HEK293 (cell line): ENCODE measurements around the gene PKLR.

Experiments used
- CTCF ChIA-PET: fragments of 350-600 bp; formaldehyde crosslinking; extraction: SDS; loops from one replicate; lab custom pipeline; 2021; ENCODE audit warnings: antibody characterized with exemption; lab: Yijun Ruan, JAX
- POLR2A ChIA-PET: fragments of 300-600 bp; formaldehyde crosslinking; extraction: SDS; loops from one replicate; lab custom pipeline; 2020; ENCODE audit warnings: antibody characterized with exemption, inconsistent platforms; lab: Yijun Ruan, JAX
- H3K27ac ChIP-seq: fragments of 200-500 bp; sonication (Bioruptor generic); 2 replicates; pipeline ENCODE4 v1.5.1; 2014; ENCODE audit warnings: low read depth, low read length, control low read depth, inconsistent platforms; ENCODE audit errors: extremely low read depth
- H3K36me3 ChIP-seq, 2 experiments: fragments of 200-500 bp in 1 of 2; sonication (Bioruptor generic) in 1 of 2; 1 replicate in 1 of 2; 2 replicates in 1 of 2; pipeline ENCODE4 v1.5.1; 2014 to 2017; ENCODE audit warnings: inconsistent platforms in 2 of 2, low read length in 2 of 2; ENCODE audit not compliant: control insufficient read depth in 2 of 2, insufficient read depth in 1 of 2
- H3K4me1 ChIP-seq: fragments of 200-500 bp; sonication (Bioruptor generic); 2 replicates; pipeline ENCODE4 v1.5.1; 2014; ENCODE audit warnings: mild to moderate bottlenecking, low read length, inconsistent platforms; ENCODE audit not compliant: control insufficient read depth, insufficient read depth
- H3K4me3 ChIP-seq: 2 replicates; pipeline ENCODE4 v1.5.1; 2011; ENCODE audit warnings: low read depth, mild to moderate bottlenecking, control low read depth, low read length, moderate library complexity
- H3K9me3 ChIP-seq: fragments of 200-500 bp; sonication (Bioruptor generic); 2 replicates; pipeline ENCODE4 v1.5.1; 2014; ENCODE audit warnings: low read depth, low read length, inconsistent platforms; ENCODE audit not compliant: control insufficient read depth, insufficient read depth
- IKZF3 ChIP-seq: fragments of 450-650 bp; IDR thresholded peaks from 2 replicates; pipeline ENCODE4 v1.5.0; 2018; ENCODE audit warnings: missing biosample characterization, mild to moderate bottlenecking, missing genetic modification characterization, moderate library complexity
- OVOL3 ChIP-seq: fragments of 450-650 bp; formaldehyde crosslinking; IDR thresholded peaks from 2 replicates; pipeline ENCODE4 v1.5.1; 2016; ENCODE audit warnings: missing biosample characterization, missing genetic modification characterization
- PRDM2 ChIP-seq: fragments of 450-650 bp; formaldehyde crosslinking; IDR thresholded peaks from 2 replicates; pipeline ENCODE4 v1.5.1; 2016; ENCODE audit warnings: missing biosample characterization, missing genetic modification characterization, borderline replicate concordance
- ZBTB20 ChIP-seq: fragments of 450-650 bp; formaldehyde crosslinking; IDR thresholded peaks from 2 replicates; pipeline ENCODE4 v1.5.1; 2016; ENCODE audit warnings: missing biosample characterization, missing genetic modification characterization
- ZBTB48 ChIP-seq: fragments of 450-650 bp; formaldehyde crosslinking; IDR thresholded peaks from 2 replicates; pipeline ENCODE4 v1.5.1; 2016; ENCODE audit warnings: missing biosample characterization, missing genetic modification characterization
- ZIC2 ChIP-seq: fragments of 450-650 bp; formaldehyde crosslinking; IDR thresholded peaks from 2 replicates; pipeline ENCODE4 v1.5.1; 2016; ENCODE audit warnings: missing biosample characterization, missing genetic modification characterization
- ZNF184 ChIP-seq: fragments of 450-650 bp; IDR thresholded peaks from 2 replicates; pipeline ENCODE4 v1.5.1; 2018; ENCODE audit warnings: missing biosample characterization, mild to moderate bottlenecking, missing genetic modification characterization
- ZNF2 ChIP-seq: fragments of 450-650 bp; formaldehyde crosslinking; IDR thresholded peaks from 2 replicates; pipeline ENCODE4 v1.5.1; 2016; ENCODE audit warnings: missing biosample characterization, missing genetic modification characterization
- ZNF366 ChIP-seq: fragments of 450-650 bp; formaldehyde crosslinking; conservative IDR thresholded peaks from 2 replicates; pipeline ENCODE4 v1.5.1; 2016; ENCODE audit warnings: missing biosample characterization, missing genetic modification characterization
- ZNF501 ChIP-seq: fragments of 450-650 bp; formaldehyde crosslinking; IDR thresholded peaks from 2 replicates; pipeline ENCODE4 v1.5.1; 2016; ENCODE audit warnings: missing biosample characterization, missing genetic modification characterization
- ZNF629 ChIP-seq: fragments of 450-650 bp; formaldehyde crosslinking; IDR thresholded peaks from 2 replicates; pipeline ENCODE4 v1.5.1; 2017; ENCODE audit warnings: missing biosample characterization, missing genetic modification characterization
- TF ChIP-seq, protein P1 (sequence below): fragments of 450-650 bp; formaldehyde crosslinking; conservative IDR thresholded peaks from 2 replicates; pipeline ENCODE4 v1.5.1; 2016; ENCODE audit warnings: low read depth, missing biosample characterization, missing genetic modification characterization
- TF ChIP-seq, protein P2 (sequence below): fragments of 450-650 bp; formaldehyde crosslinking; IDR thresholded peaks from 2 replicates; pipeline ENCODE4 v1.5.1; 2016; ENCODE audit warnings: missing biosample characterization, missing genetic modification characterization
- TF ChIP-seq, protein P3 (sequence below): fragments of 450-650 bp; formaldehyde crosslinking; IDR thresholded peaks from 2 replicates; pipeline ENCODE4 v1.5.1; 2016; ENCODE audit warnings: missing biosample characterization, missing genetic modification characterization

The PKLR gene

GRCh38 chr1:155261493-155261851 is 39.8 kb downstream of the PKLR start:
- H3K4me3 ChIP-seq, result peak overlapping the region; percentile 91
- H3K9me3 ChIP-seq, result no peaks in the 10 kb centered on the region
- TF ChIP-seq ZNF184 (tag by site-specific recombination), result no peak
- TF ChIP-seq, protein P1, sequence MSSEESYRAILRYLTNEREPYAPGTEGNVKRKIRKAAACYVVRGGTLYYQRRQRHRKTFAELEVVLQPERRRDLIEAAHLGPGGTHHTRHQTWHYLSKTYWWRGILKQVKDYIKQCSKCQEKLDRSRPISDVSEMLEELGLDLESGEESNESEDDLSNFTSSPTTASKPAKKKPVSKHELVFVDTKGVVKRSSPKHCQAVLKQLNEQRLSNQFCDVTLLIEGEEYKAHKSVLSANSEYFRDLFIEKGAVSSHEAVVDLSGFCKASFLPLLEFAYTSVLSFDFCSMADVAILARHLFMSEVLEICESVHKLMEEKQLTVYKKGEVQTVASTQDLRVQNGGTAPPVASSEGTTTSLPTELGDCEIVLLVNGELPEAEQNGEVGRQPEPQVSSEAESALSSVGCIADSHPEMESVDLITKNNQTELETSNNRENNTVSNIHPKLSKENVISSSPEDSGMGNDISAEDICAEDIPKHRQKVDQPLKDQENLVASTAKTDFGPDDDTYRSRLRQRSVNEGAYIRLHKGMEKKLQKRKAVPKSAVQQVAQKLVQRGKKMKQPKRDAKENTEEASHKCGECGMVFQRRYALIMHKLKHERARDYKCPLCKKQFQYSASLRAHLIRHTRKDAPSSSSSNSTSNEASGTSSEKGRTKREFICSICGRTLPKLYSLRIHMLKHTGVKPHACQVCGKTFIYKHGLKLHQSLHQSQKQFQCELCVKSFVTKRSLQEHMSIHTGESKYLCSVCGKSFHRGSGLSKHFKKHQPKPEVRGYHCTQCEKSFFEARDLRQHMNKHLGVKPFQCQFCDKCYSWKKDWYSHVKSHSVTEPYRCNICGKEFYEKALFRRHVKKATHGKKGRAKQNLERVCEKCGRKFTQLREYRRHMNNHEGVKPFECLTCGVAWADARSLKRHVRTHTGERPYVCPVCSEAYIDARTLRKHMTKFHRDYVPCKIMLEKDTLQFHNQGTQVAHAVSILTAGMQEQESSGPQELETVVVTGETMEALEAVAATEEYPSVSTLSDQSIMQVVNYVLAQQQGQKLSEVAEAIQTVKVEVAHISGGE, result peak; percentile 79; the same call in 1 of the 2 replicates
- TF ChIP-seq, protein P2, sequence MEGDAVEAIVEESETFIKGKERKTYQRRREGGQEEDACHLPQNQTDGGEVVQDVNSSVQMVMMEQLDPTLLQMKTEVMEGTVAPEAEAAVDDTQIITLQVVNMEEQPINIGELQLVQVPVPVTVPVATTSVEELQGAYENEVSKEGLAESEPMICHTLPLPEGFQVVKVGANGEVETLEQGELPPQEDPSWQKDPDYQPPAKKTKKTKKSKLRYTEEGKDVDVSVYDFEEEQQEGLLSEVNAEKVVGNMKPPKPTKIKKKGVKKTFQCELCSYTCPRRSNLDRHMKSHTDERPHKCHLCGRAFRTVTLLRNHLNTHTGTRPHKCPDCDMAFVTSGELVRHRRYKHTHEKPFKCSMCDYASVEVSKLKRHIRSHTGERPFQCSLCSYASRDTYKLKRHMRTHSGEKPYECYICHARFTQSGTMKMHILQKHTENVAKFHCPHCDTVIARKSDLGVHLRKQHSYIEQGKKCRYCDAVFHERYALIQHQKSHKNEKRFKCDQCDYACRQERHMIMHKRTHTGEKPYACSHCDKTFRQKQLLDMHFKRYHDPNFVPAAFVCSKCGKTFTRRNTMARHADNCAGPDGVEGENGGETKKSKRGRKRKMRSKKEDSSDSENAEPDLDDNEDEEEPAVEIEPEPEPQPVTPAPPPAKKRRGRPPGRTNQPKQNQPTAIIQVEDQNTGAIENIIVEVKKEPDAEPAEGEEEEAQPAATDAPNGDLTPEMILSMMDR (tag by site-specific recombination), result peak; percentile 83
- no peak for TF ChIP-seq ZBTB20
- 0 out of 2 replicates have a peak, but pooled peaks have one; percentile 5 for TF ChIP-seq IKZF3
- TF ChIP-seq ZIC2 (tag by site-specific recombination), result peak; percentile 66
- no peak for TF ChIP-seq OVOL3 (tag by site-specific recombination)
- TF ChIP-seq PRDM2, result no peak
- no peak for TF ChIP-seq ZNF501 (tag by site-specific recombination)
- TF ChIP-seq, all 188 proteins: peak for 4
- H3K36me3 ChIP-seq, result peaks cover 8 to 74% of the 10 kb centered on the region in 2 experiments
- POLR2A ChIA-PET, result interaction anchor here (1.0 to 4.2 kb wide), 11 partner anchors 11 to 68 kb away, joined by 3 to 54 read pairs (median 6); partner anchors contain the start of gene CLK2
- peak overlapping the region; percentile 61; the same call in 1 of the 2 replicates for H3K27ac ChIP-seq
- no peaks in the 10 kb centered on the region for H3K4me1 ChIP-seq
- CTCF ChIA-PET, result interaction anchor here (1.0 to 6.2 kb wide), 3 partner anchors 11 to 83 kb away, joined by 5 to 91 read pairs (median 7); no protein-coding TSS in a partner anchor

DNA sequence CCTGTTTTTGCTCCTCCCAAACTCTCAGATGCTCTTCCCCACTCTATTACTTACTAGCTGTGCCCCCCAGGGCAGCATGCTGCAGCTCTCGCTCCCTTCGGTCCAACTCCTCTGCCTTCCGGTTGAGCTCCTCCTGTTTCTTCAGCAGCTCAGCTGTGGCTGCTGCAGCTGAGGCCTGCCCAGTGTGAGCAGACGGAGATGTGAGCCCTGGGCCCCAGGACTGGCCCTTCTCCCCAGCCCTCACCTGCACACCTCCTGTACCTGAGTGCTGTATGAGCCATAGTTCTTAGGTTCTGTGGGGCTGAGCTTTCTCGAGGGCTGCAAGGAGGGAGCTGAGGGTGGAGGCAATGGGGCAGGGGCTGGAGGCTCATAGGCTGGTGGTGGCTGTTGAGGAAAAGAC is 41.0 kb downstream of the PKLR start:
- CTCF ChIA-PET, result interaction anchor here (0.7 to 6.2 kb wide), 5 partner anchors 10 to 63 kb away, joined by 3 to 91 read pairs (median 3); no protein-coding TSS in a partner anchor
- Histone ChIP-seq H3K4me3 (no peak overlapping the region), H3K36me3 (peaks cover 4 to 69% of the 10 kb centered on the region in 2 experiments), H3K9me3 (no peaks in the 10 kb centered on the region), H3K27ac (no peak overlapping the region), H3K4me1 (no peaks in the 10 kb centered on the region)
- TF ChIP-seq ZNF366 (no peak), ZBTB48 (tag by site-specific recombination) (no peak), ZNF2 (tag by site-specific recombination) (no peak), ZNF629 (tag by site-specific recombination) (no peak)
- TF ChIP-seq, protein P3, sequence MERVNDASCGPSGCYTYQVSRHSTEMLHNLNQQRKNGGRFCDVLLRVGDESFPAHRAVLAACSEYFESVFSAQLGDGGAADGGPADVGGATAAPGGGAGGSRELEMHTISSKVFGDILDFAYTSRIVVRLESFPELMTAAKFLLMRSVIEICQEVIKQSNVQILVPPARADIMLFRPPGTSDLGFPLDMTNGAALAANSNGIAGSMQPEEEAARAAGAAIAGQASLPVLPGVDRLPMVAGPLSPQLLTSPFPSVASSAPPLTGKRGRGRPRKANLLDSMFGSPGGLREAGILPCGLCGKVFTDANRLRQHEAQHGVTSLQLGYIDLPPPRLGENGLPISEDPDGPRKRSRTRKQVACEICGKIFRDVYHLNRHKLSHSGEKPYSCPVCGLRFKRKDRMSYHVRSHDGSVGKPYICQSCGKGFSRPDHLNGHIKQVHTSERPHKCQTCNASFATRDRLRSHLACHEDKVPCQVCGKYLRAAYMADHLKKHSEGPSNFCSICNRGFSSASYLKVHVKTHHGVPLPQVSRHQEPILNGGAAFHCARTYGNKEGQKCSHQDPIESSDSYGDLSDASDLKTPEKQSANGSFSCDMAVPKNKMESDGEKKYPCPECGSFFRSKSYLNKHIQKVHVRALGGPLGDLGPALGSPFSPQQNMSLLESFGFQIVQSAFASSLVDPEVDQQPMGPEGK (tag by site-specific recombination), result no peak
- POLR2A ChIA-PET, result interaction anchor here (1.6 to 4.2 kb wide), 4 partner anchors 9 to 63 kb away, joined by 3 to 54 read pairs (median 24); partner anchors contain the start of gene CLK2
